HUDEP-2 (cell line): Measurements from ENCODE around the gene CCDC107.

ENCODE experiments used
- DNase-seq, 76 experiments: peaks; one replicate each; lab custom pipeline; 2025; ENCODE audit not compliant: unreplicated experiment in 76 of 76; lab: John Stamatoyannopoulos, UW

CCDC107 gene

GRCh38 chr9:35658968-35659220 is 802 bp downstream of the CCDC107 start:
- DNase-seq = peak in 41 of 76 experiments; percentile 4 to 55 (median 25)

GRCh38 chr9:35659340-35659739 is 1.2 kb downstream of the CCDC107 start:
- no peak for DNase-seq

GRCh38 chr9:35660966-35661415 is 2.9 kb downstream of the CCDC107 start:
- no peak for DNase-seq

DNA sequence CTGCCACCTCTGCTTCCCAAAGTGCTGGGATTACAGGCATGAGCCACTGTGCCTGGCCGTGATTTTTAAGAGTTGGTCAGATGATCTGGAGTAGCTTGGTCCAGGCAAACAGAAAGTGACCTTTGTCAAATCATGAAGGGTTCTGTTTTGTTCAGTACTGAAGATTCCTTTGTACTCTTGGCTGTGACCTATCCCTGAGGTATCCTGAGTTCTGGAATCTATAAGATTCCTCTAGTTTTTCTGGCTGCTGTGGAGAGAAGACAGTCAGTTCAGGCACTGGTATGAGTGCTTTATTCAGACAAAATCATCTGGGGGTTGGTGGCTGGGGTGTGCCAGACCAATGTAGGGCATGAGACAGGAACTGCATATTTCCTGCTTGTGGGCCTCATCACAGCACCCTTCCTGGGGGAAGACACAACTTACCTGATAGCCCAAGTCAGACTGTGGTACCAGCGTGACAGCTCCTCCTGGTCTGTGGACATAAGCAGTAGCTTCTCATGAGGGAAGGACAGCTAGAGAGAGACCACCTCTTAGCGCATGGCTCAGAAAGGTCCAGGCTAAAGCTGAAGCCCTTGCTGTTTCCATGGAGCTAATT is 3.8 kb downstream of the CCDC107 start:
- no peak for DNase-seq

DNA sequence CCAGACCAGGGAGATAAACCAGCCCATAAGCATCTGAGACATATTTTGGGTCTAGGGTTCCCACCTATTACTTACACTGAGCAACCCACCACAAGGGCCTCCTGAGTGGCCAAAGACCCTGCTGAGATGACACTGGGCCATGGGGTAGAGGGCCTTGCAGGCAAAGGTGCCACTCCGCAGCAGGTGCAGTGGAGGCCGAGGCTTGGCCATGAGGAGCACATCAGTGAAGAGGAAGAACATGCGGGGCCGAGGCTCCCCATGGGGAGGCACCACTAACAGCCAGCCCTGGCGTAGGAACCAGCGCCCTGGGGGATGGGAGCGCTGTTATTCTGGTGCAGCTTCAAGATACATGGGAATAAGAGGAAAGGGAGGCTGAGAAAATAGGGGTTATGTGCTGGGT is 4.3 kb downstream of the CCDC107 start:
- DNase-seq = no peak

DNA sequence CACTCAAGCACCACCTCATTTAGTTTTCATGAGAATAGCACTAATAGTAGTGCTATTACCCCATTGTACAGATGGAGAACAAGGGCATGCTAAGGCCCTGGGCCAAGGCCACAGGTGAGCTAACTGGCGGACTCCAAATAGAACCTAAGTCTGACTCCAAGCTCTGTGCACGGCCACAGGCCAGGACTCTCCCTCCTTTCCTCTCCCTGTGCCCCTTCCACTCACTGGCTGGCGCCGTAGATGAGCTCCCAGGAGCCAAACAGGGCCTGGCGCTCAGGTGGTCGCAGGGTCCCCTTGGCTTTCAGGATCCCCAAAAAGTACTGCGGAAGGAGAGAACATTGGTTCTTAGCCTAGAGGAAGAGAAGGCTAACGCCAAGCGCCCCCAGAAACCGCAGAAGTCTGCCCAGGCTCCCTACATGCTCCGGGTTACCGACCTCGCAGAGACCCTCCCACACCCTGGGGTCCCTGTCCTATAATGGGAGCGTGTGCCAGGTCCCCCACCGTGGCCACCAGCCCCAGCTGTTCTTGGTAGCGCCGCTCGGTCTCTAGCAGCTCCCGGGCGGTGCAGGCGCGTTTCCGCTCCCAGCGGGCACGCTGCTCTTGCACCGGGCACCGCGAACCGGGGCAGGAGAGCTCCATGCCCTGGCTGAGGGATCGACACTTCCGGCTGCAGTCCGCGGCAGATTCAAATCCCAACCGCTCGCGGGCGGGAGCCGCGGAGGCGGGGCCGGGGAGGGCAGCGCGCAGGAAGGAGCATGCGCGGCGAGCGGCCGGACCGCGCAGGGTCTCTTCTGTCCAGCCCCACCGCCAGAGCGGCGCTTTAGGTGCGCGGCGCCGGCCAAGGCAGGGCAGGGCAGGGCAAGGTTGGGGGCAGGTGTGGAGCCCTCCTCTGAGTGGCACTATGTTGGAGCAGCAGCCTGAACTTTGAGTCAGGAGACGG is 6.7 kb downstream of the CCDC107 start, which contains the start of gene ARHGEF39:
Gene ARHGEF39, minus strand, starts transcription at position 665 of the 940 bp plus-strand sequence. Its CDS starts 26 bp downstream, at position 639.
- DNase-seq = peak in 71 of 76 experiments; percentile 16 to 83 (median 67)

DNA sequence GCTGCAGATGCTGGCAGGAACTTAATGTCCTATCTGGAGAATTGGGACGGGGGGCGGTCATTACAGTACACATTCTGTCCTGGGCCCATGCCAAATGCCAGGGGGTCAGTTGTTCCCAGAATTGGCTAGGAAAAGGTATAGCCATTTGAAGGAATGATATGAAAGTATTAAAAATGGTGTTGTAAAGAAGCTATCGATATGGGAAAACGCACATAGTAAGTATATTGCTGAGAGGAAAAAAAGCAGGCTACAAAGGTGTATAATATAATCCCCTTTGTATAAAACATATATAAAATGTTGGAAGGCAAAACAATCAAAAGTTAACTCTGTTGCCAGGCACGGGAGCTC is 7.4 kb downstream of the CCDC107 start:
- DNase-seq = no peak

GRCh38 chr9:35666045-35666444 is 8.0 kb downstream of the CCDC107 start:
- DNase-seq = no peak

DNA sequence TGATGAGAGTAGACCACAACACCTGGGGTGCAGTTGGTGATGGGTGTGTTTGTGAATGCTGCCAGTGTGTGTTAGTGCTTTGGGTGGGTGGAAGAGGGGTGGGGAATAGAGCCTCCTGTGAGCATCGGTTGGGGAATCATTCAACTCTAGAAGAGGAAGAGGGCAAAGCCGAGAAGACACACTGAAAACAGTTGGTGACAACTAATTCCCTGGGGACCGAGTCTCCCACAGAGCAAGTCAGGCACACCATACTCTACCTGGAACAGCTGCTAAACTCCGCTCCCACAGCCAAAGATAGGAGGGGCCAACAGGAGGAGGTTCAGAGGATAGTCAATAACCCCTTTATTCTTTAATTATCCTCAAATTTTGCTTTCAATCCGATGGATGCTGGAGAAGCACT is 8.5 kb downstream of the CCDC107 start:
- DNase-seq = no peak

GRCh38 chr9:35667939-35668338 is 9.8 kb downstream of the CCDC107 start:
- DNase-seq = peak in 1 of 76 experiments; percentile 3

- no peak for DNase-seq
These were observed 11.4 kb downstream of the CCDC107 start for GRCh38 chr9:35669331-35670145.

DNA sequence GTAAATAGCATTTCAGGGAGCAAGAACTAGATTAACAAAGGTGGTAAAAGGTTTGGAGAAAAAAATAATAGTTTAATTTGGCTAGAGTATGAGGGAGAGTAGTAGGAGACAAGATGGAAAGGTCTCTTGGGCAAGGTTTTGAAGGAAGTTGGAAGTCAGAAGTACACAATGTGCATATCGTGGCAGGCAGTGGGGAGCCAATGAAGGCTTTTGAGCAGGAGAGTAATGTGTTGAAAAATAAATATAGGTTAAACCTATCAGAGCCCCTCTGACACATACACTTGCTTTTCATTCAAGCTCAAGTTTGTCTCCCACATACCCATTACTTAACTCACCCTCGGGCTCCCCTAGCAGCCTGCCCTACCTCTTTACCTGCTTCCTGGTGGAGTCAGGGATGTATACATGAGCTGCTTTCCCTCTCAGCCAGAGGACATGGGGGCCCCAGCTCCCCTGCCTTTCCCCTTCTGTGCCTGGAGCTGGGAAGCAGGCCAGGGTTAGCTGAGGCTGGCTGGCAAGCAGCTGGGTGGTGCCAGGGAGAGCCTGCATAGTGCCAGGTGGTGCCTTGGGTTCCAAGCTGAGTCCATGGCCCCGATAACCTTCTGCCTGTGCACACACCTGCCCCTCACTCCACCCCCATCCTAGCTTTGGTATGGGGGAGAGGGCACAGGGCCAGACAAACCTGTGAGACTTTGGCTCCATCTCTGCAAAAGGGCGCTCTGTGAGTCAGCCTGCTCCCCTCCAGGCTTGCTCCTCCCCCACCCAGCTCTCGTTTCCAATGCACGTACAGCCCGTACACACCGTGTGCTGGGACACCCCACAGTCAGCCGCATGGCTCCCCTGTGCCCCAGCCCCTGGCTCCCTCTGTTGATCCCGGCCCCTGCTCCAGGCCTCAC is 15.3 kb downstream of the CCDC107 start, which contains the start of gene CA9:
Gene CA9, plus strand, starts transcription at position 797 of the 893 bp plus-strand sequence. Its CDS starts 32 bp downstream, at position 829.
- no peak for DNase-seq

DNA sequence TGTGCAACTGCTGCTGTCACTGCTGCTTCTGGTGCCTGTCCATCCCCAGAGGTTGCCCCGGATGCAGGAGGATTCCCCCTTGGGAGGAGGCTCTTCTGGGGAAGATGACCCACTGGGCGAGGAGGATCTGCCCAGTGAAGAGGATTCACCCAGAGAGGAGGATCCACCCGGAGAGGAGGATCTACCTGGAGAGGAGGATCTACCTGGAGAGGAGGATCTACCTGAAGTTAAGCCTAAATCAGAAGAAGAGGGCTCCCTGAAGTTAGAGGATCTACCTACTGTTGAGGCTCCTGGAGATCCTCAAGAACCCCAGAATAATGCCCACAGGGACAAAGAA is 15.9 kb downstream of the CCDC107 start:
- no peak for DNase-seq

DNA sequence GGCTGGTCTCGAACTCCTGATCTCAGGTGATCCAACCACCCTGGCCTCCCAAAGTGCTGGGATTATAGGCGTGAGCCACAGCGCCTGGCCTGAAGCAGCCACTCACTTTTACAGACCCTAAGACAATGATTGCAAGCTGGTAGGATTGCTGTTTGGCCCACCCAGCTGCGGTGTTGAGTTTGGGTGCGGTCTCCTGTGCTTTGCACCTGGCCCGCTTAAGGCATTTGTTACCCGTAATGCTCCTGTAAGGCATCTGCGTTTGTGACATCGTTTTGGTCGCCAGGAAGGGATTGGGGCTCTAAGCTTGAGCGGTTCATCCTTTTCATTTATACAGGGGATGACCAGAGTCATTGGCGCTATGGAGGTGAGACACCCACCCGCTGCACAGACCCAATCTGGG is 17.1 kb downstream of the CCDC107 start:
- DNase-seq = no peak

DNA sequence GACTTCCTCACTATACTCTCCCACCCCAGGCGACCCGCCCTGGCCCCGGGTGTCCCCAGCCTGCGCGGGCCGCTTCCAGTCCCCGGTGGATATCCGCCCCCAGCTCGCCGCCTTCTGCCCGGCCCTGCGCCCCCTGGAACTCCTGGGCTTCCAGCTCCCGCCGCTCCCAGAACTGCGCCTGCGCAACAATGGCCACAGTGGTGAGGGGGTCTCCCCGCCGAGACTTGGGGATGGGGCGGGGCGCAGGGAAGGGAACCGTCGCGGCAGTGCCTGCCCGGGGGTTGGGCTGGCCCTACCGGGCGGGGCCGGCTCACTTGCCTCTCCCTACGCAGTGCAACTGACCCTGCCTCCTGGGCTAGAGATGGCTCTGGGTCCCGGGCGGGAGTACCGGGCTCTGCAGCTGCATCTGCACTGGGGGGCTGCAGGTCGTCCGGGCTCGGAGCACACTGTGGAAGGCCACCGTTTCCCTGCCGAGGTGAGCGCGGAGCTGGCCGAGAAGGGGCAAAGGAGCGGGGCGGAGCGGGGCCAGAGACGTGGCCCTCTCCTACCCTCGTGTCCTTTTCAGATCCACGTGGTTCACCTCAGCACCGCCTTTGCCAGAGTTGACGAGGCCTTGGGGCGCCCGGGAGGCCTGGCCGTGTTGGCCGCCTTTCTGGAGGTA is 17.8 kb downstream of the CCDC107 start:
- no peak for DNase-seq

- no peak for DNase-seq
These were observed 21.0 kb downstream of the CCDC107 start for GRCh38 chr9:35679091-35679490.

- no peak for DNase-seq
These were observed 21.8 kb downstream of the CCDC107 start for GRCh38 chr9:35679766-35680330.

DNA sequence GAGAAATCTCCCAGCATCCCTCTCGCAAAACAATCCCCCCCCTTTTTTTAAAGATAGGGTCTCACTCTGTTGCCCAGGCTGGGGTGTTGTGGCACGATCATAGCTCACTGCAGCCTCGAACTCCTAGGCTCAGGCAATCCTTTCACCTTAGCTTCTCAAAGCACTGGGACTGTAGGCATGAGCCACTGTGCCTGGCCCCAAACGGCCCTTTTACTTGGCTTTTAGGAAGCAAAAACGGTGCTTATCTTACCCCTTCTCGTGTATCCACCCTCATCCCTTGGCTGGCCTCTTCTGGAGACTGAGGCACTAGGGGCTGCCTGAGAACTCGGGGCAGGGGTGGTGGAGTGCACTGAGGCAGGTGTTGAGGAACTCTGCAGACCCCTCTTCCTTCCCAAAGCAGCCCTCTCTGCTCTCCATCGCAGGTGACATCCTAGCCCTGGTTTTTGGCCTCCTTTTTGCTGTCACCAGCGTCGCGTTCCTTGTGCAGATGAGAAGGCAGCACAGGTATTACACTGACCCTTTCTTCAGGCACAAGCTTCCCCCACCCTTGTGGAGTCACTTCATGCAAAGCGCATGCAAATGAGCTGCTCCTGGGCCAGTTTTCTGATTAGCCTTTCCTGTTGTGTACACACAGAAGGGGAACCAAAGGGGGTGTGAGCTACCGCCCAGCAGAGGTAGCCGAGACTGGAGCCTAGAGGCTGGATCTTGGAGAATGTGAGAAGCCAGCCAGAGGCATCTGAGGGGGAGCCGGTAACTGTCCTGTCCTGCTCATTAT is 22.4 kb downstream of the CCDC107 start:
- DNase-seq = no peak
